K562 (cell line): ENCODE results near the gene ZC3H18. TPM values are rescaled to one million over a fixed set of nuclear protein-coding genes. Genes with fewer than 3 reads are reported as not detected.
A peak's percentile ranks its signal among the peaks of the same experiment; 100 is the strongest.

Experiments
- ATAC-seq: fragments of 200-7000 bp; cut with Tn5 transposase; 3 replicates; pipeline ENCODE4 v1.9.1; 2020; ENCODE audit warnings: moderate library complexity
- BruUV-seq: library from RNA; stranded (reverse); fragments of 400-500 nt; replicated peaks from 2 replicates; lab custom pipeline; 2021; lab: Mats Ljungman, UMichigan
- CTCF ChIA-PET: fragments of 300-600 bp; formaldehyde crosslinking; extraction: SDS; loops from one replicate; lab custom pipeline; 2021; ENCODE audit warnings: low intra/inter-chr PET ratio; lab: Yijun Ruan, JAX
- POLR2A ChIA-PET: fragments of 300-600, 350-650 bp; sonication (Branson Sonifier 250); formaldehyde crosslinking; extraction: SDS; loops from one replicate; lab custom pipeline; 2021; ENCODE audit warnings: antibody characterized with exemption, inconsistent platforms; lab: Yijun Ruan, JAX
- DNase-seq, 4 experiments: peaks; one replicate each; pipeline versions ENCODE4 v3.0.0 to v3.0.0-alpha.2; 2011 to 2018; ENCODE audit warnings: low spot score in 3 of 4, mixed read lengths in 3 of 4; ENCODE audit errors: extremely low read depth in 1 of 4
- FAIRE-seq: peaks from 2 replicates; lab custom pipeline; 2011; peaks lifted over from hg19 to GRCh38; lab: Jason Lieb, UNC
- H2AFZ ChIP-seq: 2 replicates; pipeline ENCODE4 v1.6.0; 2011; ENCODE audit warnings: low read depth, low read length, control low read depth, inconsistent platforms
- H3K27ac ChIP-seq: fragments of 200-600 bp; 3 replicates; pipeline ENCODE4 v1.8.0; 2011; ENCODE audit warnings: low read depth, mild to moderate bottlenecking, control low read depth, inconsistent platforms, low read length, moderate library complexity, mixed read lengths; ENCODE audit errors: extremely low read depth
- H3K27me3 ChIP-seq, 2 experiments: fragments of 300-600 bp in 1 of 2; 2 replicates in 1 of 2; 3 replicates in 1 of 2; pipeline versions ENCODE4 v1.6.0 to v1.8.0; 2011; ENCODE audit warnings: inconsistent platforms in 2 of 2, low read length in 2 of 2, mild to moderate bottlenecking in 1 of 2, mixed read lengths in 1 of 2, moderate library complexity in 1 of 2; ENCODE audit not compliant: control insufficient read depth in 2 of 2, insufficient read depth in 2 of 2
- H3K36me3 ChIP-seq: fragments of 300-600 bp; 3 replicates; pipeline ENCODE4 v1.8.0; 2011; ENCODE audit warnings: mild to moderate bottlenecking, low read length, inconsistent platforms; ENCODE audit not compliant: control insufficient read depth, insufficient read depth
- H3K4me1 ChIP-seq, 2 experiments: fragments of 200-600 bp in 1 of 2; replicated peaks in 1 of 2; 2 replicates in 1 of 2; 3 replicates in 1 of 2; pipeline versions ENCODE4 v1.5.1 to v1.8.0; 2011; ENCODE audit warnings: inconsistent platforms in 2 of 2, low read length in 2 of 2, mild to moderate bottlenecking in 1 of 2, mixed read lengths in 1 of 2, moderate library complexity in 1 of 2; ENCODE audit not compliant: control insufficient read depth in 2 of 2, insufficient read depth in 2 of 2
- H3K4me2 ChIP-seq: 2 replicates; pipeline ENCODE4 v1.6.1; 2011; ENCODE audit warnings: low read length, control low read depth, inconsistent platforms, mixed read lengths; ENCODE audit not compliant: insufficient read depth
- H3K4me3 ChIP-seq: fragments of 200-600 bp; sonication (generic), shearing (Covaris generic); 2 replicates; pipeline ENCODE4 v1.5.1; 2016; ENCODE audit warnings: control low read depth, inconsistent platforms
- H3K79me2 ChIP-seq: fragments of 200-600 bp; 3 replicates; pipeline ENCODE4 v1.8.0; 2011; ENCODE audit warnings: low read length, inconsistent platforms; ENCODE audit not compliant: control insufficient read depth, insufficient read depth
- H3K9ac ChIP-seq, 2 experiments: 2 replicates each; pipeline versions ENCODE4 v1.6.0 to v1.6.1; 2011; ENCODE audit warnings: low read depth in 2 of 2, low read length in 2 of 2, control low read depth in 1 of 2, inconsistent platforms in 1 of 2, mild to moderate bottlenecking in 1 of 2, mixed read lengths in 1 of 2; ENCODE audit not compliant: insufficient read depth in 1 of 2
- H3K9me1 ChIP-seq: one replicate; pipeline ENCODE4 v1.6.0; 2011; ENCODE audit warnings: inconsistent platforms, mild to moderate bottlenecking, low read length, moderate library complexity; ENCODE audit not compliant: control insufficient read depth, insufficient read depth
- H3K9me3 ChIP-seq: replicated peaks from 2 replicates; pipeline ENCODE4 v1.5.1; 2011; ENCODE audit warnings: low read depth, low read length, inconsistent platforms; ENCODE audit not compliant: control insufficient read depth, insufficient read depth
- H4K20me1 ChIP-seq: replicated peaks from 2 replicates; pipeline ENCODE4 v1.6.1; 2011; ENCODE audit warnings: low read length, inconsistent platforms, mixed read lengths; ENCODE audit not compliant: control insufficient read depth, insufficient read depth
- ARID4B ChIP-seq: sonication (generic); formaldehyde crosslinking; IDR thresholded peaks from 2 replicates; pipeline ENCODE4 v1.8.0; 2022; ENCODE audit warnings: mild to moderate bottlenecking, missing genetic modification reagents
- CBX1 ChIP-seq: sonication (generic); IDR thresholded peaks from 2 replicates; pipeline ENCODE4 v1.6.1; 2016; ENCODE audit warnings: antibody characterized with exemption, low read depth, mild to moderate bottlenecking
- CTCF ChIP-seq, 3 experiments: IDR thresholded peaks in 2 of 3; conservative IDR thresholded peaks in 1 of 3; 2 replicates each; pipeline ENCODE4 v1.5.1; 2011 to 2012; ENCODE audit warnings: low read length in 3 of 3, mild to moderate bottlenecking in 3 of 3, control low read depth in 2 of 3, improper control_type of control experiment in 1 of 3, inconsistent platforms in 1 of 3, low read depth in 1 of 3, mixed read lengths in 1 of 3, moderate library complexity in 1 of 3; ENCODE audit not compliant: insufficient read depth in 2 of 3
- FOXM1 ChIP-seq, 2 experiments: fragments of 450-650 bp in 1 of 2; sonication (generic) in 1 of 2; formaldehyde crosslinking in 1 of 2; IDR thresholded peaks; 2 replicates each; pipeline versions ENCODE4 v1.6.1 to v1.9.0; 2017 to 2022; ENCODE audit warnings: low read depth in 2 of 2, mild to moderate bottlenecking in 2 of 2, missing genetic modification reagents in 1 of 2, moderate library complexity in 1 of 2
- PHTF2 ChIP-seq: fragments of 250-450 bp; sonication (Bioruptor Pico); IDR thresholded peaks from 2 replicates; pipeline ENCODE4 v1.5.0; 2021; ENCODE audit warnings: mild to moderate bottlenecking
- POLR2G ChIP-seq: fragments of 200-400 bp; formaldehyde crosslinking; IDR thresholded peaks from 2 replicates; pipeline ENCODE4 v1.6.1; 2017; ENCODE audit warnings: low read depth, mild to moderate bottlenecking, antibody characterized with exemption, low read length, moderate library complexity
- POLR3G ChIP-seq: IDR thresholded peaks from 2 replicates; pipeline ENCODE4 v1.6.1; 2011; ENCODE audit not compliant: insufficient read length, insufficient replicate concordance; ENCODE audit errors: extremely low read depth
- SIN3A ChIP-seq, 2 experiments: fragments of 150-350 bp in 1 of 2; IDR thresholded peaks; 2 replicates each; pipeline ENCODE4 v1.6.1; 2011 to 2016; ENCODE audit warnings: borderline replicate concordance in 2 of 2, low read depth in 2 of 2, low read length in 2 of 2, mild to moderate bottlenecking in 2 of 2, moderate library complexity in 2 of 2; ENCODE audit not compliant: control insufficient read depth in 1 of 2
- ZNF347 ChIP-seq: fragments of 450-650 bp; formaldehyde crosslinking; IDR thresholded peaks from 2 replicates; pipeline ENCODE4 v1.4.0; 2020; ENCODE audit warnings: low read depth, mild to moderate bottlenecking, moderate library complexity
- ZNF431 ChIP-seq: sonication (generic); formaldehyde crosslinking; IDR thresholded peaks from 2 replicates; pipeline ENCODE4 v1.8.0; 2022; ENCODE audit warnings: mild to moderate bottlenecking, missing genetic modification reagents
- ZNF695 ChIP-seq: fragments of 450-650 bp; formaldehyde crosslinking; IDR thresholded peaks from 2 replicates; pipeline ENCODE4 v1.4.0; 2020; ENCODE audit warnings: mild to moderate bottlenecking, moderate library complexity
- WGBS: fragments of 100-300 bp; shearing (Covaris generic); methylation state at CpG from one replicate; pipeline ENCODE4 v1.1.6; 2016; ENCODE audit warnings: low coverage, mixed read lengths; ENCODE audit not compliant: insufficient coverage; ENCODE audit errors: missing lambda C conversion rate; 5-methylcytosine and 5-hydroxymethylcytosine counted together
- in situ Hi-C: fragments of 300-500 bp; cut with MboI; formaldehyde crosslinking; loops from 4 replicates; pipeline ENCODE4 v1.15.0; 2018; ENCODE audit warnings: inconsistent platforms, mixed read lengths
- intact Hi-C: fragments of 100-400 bp; cut with micrococcal nuclease; formaldehyde crosslinking; loops from 2 replicates; pipeline ENCODE4 v1.14.2; 2022
- polyA plus RNA-seq, 8 experiments: library from polyadenylated mRNA; depleted of rRNA in 4 of 8; stranded (reverse) in 5 of 8; unstranded in 3 of 8; fragments of >200 nt; fragmentation: Nextera tagmentation in 2 of 8; fragmentation: Illumina TruSeq in 1 of 8; extraction: Ambion mirVana in 2 of 8; extraction: Trizol in 1 of 8; gene quantifications; 2 replicates each; pipeline versions ENCODE4 v1.2.1 to v1.2.3, GENCODE V29; 2011 to 2014; ENCODE audit warnings: inconsistent platforms in 1 of 8, missing spikeins in 1 of 8
- total RNA-seq, 7 experiments: library from RNA; depleted of rRNA in 6 of 7; stranded (reverse); fragments of >200 nt in 6 of 7; fragmentation: Illumina TruSeq in 2 of 7; extraction: Trizol in 2 of 7; gene quantifications; 2 replicates each; pipeline versions ENCODE4 v1.2.1 to v1.2.3, GENCODE V29; 2011 to 2021; ENCODE audit warnings: low replicate concordance in 1 of 7

The ZC3H18 gene
- total and polyA plus RNA-seq, 9 of the 15 experiments (the other 6 are each of a cell fraction or from before 2014, with no cell fraction given), result 1.7 to 88.7 (median 26.9) TPM

GRCh38 chr16:88578446-88579313 is 8.5 kb downstream of the ZC3H18 start:
- 89% methylated on average over 25 of the region's 26 CpGs for WGBS
- TF ChIP-seq ARID4B (CRISPR knock-in tag) (no peak), SIN3A (IDR thresholded peaks at IDR 0.05; ENCODE audit: borderline replicate concordance in 2 of 2, control insufficient read depth in 1 of 2, low read depth in 2 of 2, low read length in 2 of 2) (0 out of 4 replicates have a peak, but pooled peaks of 1 of the 2 experiments have one; percentile 50), ZNF347 (no peak), PHTF2 (CRISPR knock-in tag) (no peak), CBX1 (no peak), ZNF695 (CRISPR knock-in tag) (no peak), CTCF (IDR thresholded peaks at IDR 0.05 in 2 of 3, conservative IDR thresholded peaks at IDR 0.05 in 1 of 3; ENCODE audit: insufficient read depth in 2 of 3, low read depth in 1 of 3, low read length in 3 of 3) (no peak), ZNF431 (no peak), POLR2G (peak; percentile 16; the same call in 1 of the 2 replicates), FOXM1 (IDR thresholded peaks at IDR 0.05; ENCODE audit: low read depth) (no peak), FOXM1 (CRISPR knock-in tag; IDR thresholded peaks at IDR 0.05; ENCODE audit: low read depth) (no peak), POLR3G (no peak)

More at GRCh38 chr16:88578446-88579313, 8.5 kb downstream of the ZC3H18 start:
- ATAC-seq, result no peak
- Histone ChIP-seq H3K27ac (no peak overlapping the region), H3K9me3 (no peaks in the 10 kb centered on the region), H3K27me3 (no peaks in the 10 kb centered on the region), H4K20me1 (peaks cover 31% of the 10 kb centered on the region), H3K36me3 (peaks cover 92% of the 10 kb centered on the region), H3K4me2 (no peak overlapping the region), H2AFZ (no peak overlapping the region), H3K79me2 (peaks cover 87% of the 10 kb centered on the region), H3K9ac (peak overlapping the region in 1 of 2 experiments; percentile 59; a peak in 1 of 4 replicates), H3K9me1 (peaks cover 6% of the 10 kb centered on the region), H3K4me1 (peaks cover 0 to 8% of the 10 kb centered on the region in 2 experiments; a peak in 2 of 5 replicates), H3K4me3 (no peak overlapping the region)
- ChIA-PET CTCF (no interaction called here), POLR2A (interaction anchor here (0.5 to 2.1 kb wide), 6 partner anchors 9 to 892 kb away, joined by 3 to 5 read pairs (median 4); no protein-coding TSS in a partner anchor)
- DNase-seq, result no peak
- in situ Hi-C loops (no loop called here), intact Hi-C loops (no loop called here)
- FAIRE-seq, result no peak
- no TSS peak for BruUV-seq
